Mesothelial cell of epicardium (in vitro differentiated cells): ENCODE data around the gene SPDYC. TPM values are rescaled to one million over a fixed set of nuclear protein-coding genes. Genes with fewer than 3 reads are reported as not detected.

Experiments
- DNase-seq, 2 experiments: peaks; one replicate each; pipeline ENCODE4 v3.0.0; 2021; ENCODE audit warnings: low spot score in 2 of 2; ENCODE audit not compliant: unreplicated experiment in 2 of 2
- H3K27ac Mint-ChIP-seq: 2 replicates; pipeline ENCODE4 v1.8.0; 2021; ENCODE audit warnings: mixed read lengths
- H3K27me3 Mint-ChIP-seq: 2 replicates; pipeline ENCODE4 v1.8.0; 2021; ENCODE audit warnings: low read depth, mixed read lengths
- H3K36me3 Mint-ChIP-seq: 2 replicates; pipeline ENCODE4 v1.8.0; 2021; ENCODE audit warnings: mixed read lengths
- H3K4me1 Mint-ChIP-seq: 2 replicates; pipeline ENCODE4 v1.8.0; 2021; ENCODE audit warnings: mixed read lengths
- H3K4me3 Mint-ChIP-seq: 2 replicates; pipeline ENCODE4 v1.8.0; 2021; ENCODE audit warnings: mild to moderate bottlenecking, moderate library complexity, mixed read lengths
- H3K9me3 Mint-ChIP-seq: 2 replicates; pipeline ENCODE4 v1.8.0; 2021; ENCODE audit warnings: mixed read lengths
- total RNA-seq: library from RNA; stranded (reverse); gene quantifications from 3 replicates; pipeline ENCODE4 v1.2.1, GENCODE V29; 2021
- TF ChIP-seq, protein P1 (sequence below): fragments of 200-600 bp; sonication (generic); IDR thresholded peaks from one replicate; pipeline ENCODE4 v1.5.0; 2021; ENCODE audit warnings: antibody characterized with exemption; ENCODE audit not compliant: unreplicated experiment

SPDYC gene
- total RNA-seq, 1 donor from 2014 or later = not detected

GRCh38 chr11:65210361-65210731 is 40.3 kb downstream of the SPDYC start:
- peaks cover 3% of the 10 kb centered on the region for H3K4me1 Mint-ChIP-seq
- no peaks in the 10 kb centered on the region for H3K27me3 Mint-ChIP-seq
- TF ChIP-seq, protein P1, sequence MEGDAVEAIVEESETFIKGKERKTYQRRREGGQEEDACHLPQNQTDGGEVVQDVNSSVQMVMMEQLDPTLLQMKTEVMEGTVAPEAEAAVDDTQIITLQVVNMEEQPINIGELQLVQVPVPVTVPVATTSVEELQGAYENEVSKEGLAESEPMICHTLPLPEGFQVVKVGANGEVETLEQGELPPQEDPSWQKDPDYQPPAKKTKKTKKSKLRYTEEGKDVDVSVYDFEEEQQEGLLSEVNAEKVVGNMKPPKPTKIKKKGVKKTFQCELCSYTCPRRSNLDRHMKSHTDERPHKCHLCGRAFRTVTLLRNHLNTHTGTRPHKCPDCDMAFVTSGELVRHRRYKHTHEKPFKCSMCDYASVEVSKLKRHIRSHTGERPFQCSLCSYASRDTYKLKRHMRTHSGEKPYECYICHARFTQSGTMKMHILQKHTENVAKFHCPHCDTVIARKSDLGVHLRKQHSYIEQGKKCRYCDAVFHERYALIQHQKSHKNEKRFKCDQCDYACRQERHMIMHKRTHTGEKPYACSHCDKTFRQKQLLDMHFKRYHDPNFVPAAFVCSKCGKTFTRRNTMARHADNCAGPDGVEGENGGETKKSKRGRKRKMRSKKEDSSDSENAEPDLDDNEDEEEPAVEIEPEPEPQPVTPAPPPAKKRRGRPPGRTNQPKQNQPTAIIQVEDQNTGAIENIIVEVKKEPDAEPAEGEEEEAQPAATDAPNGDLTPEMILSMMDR = no peak
- no peak for DNase-seq
- H3K9me3 Mint-ChIP-seq = no peaks in the 10 kb centered on the region
- no peak overlapping the region for H3K27ac Mint-ChIP-seq
- H3K36me3 Mint-ChIP-seq = peaks cover 22% of the 10 kb centered on the region
- no peak overlapping the region for H3K4me3 Mint-ChIP-seq

DNA sequence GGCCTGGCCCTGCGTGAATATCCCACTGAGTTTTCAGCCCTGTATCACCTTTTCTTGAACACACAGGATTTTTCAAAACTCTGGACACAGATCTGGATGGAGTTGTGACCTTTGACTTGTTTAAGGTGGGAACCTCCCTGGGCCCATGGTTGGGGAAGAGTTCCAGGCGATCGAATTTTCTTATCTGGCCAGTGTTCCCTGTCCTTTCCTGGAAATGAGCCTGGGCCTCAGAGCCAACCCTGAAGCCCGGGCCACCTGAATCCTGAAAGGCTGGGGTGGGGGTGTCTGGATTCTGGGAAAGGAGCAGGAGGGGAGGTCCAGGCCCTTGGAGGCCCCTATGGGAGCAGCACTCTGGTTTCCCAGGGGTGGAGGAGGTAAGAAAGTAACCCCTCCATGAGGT is 40.7 kb downstream of the SPDYC start:
- peaks cover 18% of the 10 kb centered on the region for H3K36me3 Mint-ChIP-seq
- H3K9me3 Mint-ChIP-seq = no peaks in the 10 kb centered on the region
- H3K27me3 Mint-ChIP-seq = no peaks in the 10 kb centered on the region
- TF ChIP-seq, protein P1 = no peak
- peaks cover 3% of the 10 kb centered on the region for H3K4me1 Mint-ChIP-seq
- DNase-seq = no peak
- H3K27ac Mint-ChIP-seq = no peak overlapping the region
- no peak overlapping the region for H3K4me3 Mint-ChIP-seq

DNA sequence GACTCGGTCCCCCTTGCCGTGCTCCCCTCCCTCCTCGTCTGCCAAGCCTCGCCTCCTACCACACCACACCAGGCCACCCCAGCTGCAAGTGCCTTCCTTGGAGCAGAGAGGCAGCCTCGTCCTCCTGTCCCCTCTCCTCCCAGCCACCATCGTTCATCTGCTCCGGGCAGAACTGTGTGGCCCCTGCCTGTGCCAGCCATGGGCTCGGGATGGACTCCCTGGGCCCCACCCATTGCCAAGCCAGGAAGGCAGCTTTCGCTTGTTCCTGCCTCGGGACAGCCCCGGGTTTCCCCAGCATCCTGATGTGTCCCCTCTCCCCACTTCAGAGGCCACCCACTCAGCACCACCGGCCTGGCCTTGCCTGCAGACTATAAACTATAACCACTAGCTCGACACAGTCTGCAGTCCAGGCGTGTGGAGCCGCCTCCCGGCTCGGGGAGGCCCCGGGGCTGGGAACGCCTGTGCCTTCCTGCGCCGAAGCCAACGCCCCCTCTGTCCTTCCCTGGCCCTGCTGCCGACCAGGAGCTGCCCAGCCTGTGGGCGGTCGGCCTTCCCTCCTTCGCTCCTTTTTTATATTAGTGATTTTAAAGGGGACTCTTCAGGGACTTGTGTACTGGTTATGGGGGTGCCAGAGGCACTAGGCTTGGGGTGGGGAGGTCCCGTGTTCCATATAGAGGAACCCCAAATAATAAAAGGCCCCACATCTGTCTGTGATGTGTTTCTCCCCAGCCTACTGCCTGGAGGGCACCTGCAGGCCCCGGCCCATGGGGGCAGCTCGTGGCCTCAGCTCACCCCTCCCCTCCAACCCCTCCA is 41.5 kb downstream of the SPDYC start:
- H3K27ac Mint-ChIP-seq = no peak overlapping the region
- H3K4me1 Mint-ChIP-seq = peaks cover 3% of the 10 kb centered on the region
- TF ChIP-seq, protein P1 = no peak
- DNase-seq = no peak
- H3K27me3 Mint-ChIP-seq = no peaks in the 10 kb centered on the region
- no peak overlapping the region for H3K4me3 Mint-ChIP-seq
- H3K9me3 Mint-ChIP-seq = no peaks in the 10 kb centered on the region
- H3K36me3 Mint-ChIP-seq = peaks cover 15% of the 10 kb centered on the region

- DNase-seq = no peak
- Mint-ChIP-seq H3K36me3 (peaks cover 11% of the 10 kb centered on the region), H3K4me3 (no peak overlapping the region), H3K4me1 (peaks cover 3% of the 10 kb centered on the region), H3K9me3 (no peaks in the 10 kb centered on the region), H3K27ac (no peak overlapping the region), H3K27me3 (no peaks in the 10 kb centered on the region)
- TF ChIP-seq, protein P1 = no peak
Observed at GRCh38 chr11:65212226-65212801, 42.3 kb downstream of the SPDYC start.

- TF ChIP-seq, protein P1 = no peak
- no peaks in the 10 kb centered on the region for H3K9me3 Mint-ChIP-seq
- H3K4me1 Mint-ChIP-seq = peaks cover 3% of the 10 kb centered on the region
- no peak overlapping the region for H3K4me3 Mint-ChIP-seq
- H3K36me3 Mint-ChIP-seq = peaks cover 11% of the 10 kb centered on the region
- no peaks in the 10 kb centered on the region for H3K27me3 Mint-ChIP-seq
- peak overlapping the region; percentile 56 for H3K27ac Mint-ChIP-seq
- DNase-seq = no peak
Observed at GRCh38 chr11:65213322-65214211, 43.5 kb downstream of the SPDYC start.
